H1 (cell line): ENCODE results near the gene NUS1. TPM values are rescaled to one million over a fixed set of nuclear protein-coding genes. Genes with fewer than 3 reads are reported as not detected.
A peak's percentile ranks its signal among the peaks of the same experiment; 100 is the strongest.

Experiments
- ASH2L ChIP-seq: fragments of 200-600, 300-600 bp; sonication (generic); IDR thresholded peaks from one replicate; pipeline ENCODE4 v1.7.1; 2017; ENCODE audit warnings: low read length
- BACH1 ChIP-seq: IDR thresholded peaks from 2 replicates; pipeline ENCODE4 v1.6.1; 2012; ENCODE audit warnings: low read length, improper control_type of control experiment
- CHD7 ChIP-seq: fragments of 300-600 bp; sonication (generic); IDR thresholded peaks from 2 replicates; pipeline ENCODE4 v1.7.1; 2012; ENCODE audit warnings: low read length, moderate library complexity, mild to moderate bottlenecking, inconsistent platforms; ENCODE audit not compliant: insufficient replicate concordance
- FOSL1 ChIP-seq: IDR thresholded peaks from 2 replicates; pipeline ENCODE4 v1.6.1; 2011; ENCODE audit warnings: mild to moderate bottlenecking, low read depth, low read length, moderate library complexity; ENCODE audit not compliant: insufficient read depth
- GTF2F1 ChIP-seq: IDR thresholded peaks from 2 replicates; pipeline ENCODE4 v1.6.1; 2012; ENCODE audit warnings: low read depth, low read length, improper control_type of control experiment, borderline replicate concordance
- TAF1 ChIP-seq: IDR thresholded peaks from 2 replicates; pipeline ENCODE4 v1.6.1; 2011; ENCODE audit warnings: mild to moderate bottlenecking, low read depth, low read length
- TAF7 ChIP-seq: optimal IDR thresholded peaks from 2 replicates; pipeline ENCODE3; 2011; ENCODE audit warnings: low read depth, mild to moderate bottlenecking, inconsistent platforms, low read length, moderate library complexity, borderline replicate concordance
- TCF12 ChIP-seq: IDR thresholded peaks from 2 replicates; pipeline ENCODE4 v1.6.1; 2011; ENCODE audit warnings: low read depth, mild to moderate bottlenecking, low read length
- USF2 ChIP-seq: IDR thresholded peaks from 2 replicates; pipeline ENCODE4 v1.6.1; 2011; ENCODE audit warnings: low read length, improper control_type of control experiment
- YY1 ChIP-seq: IDR thresholded peaks from 2 replicates; pipeline ENCODE4 v1.6.1; 2011; ENCODE audit warnings: low read depth, mild to moderate bottlenecking, low read length
- polyA plus RNA-seq, 7 experiments: library from polyadenylated mRNA; depleted of rRNA in 3 of 7; stranded (reverse) in 5 of 7; unstranded in 2 of 7; fragments of >200 nt in 5 of 7; fragments of 200-250 nt in 2 of 7; gene quantifications; 1 replicate in 5 of 7; 2 replicates in 1 of 7; 4 replicates in 1 of 7; pipeline versions ENCODE4 v1.2.1 to v1.2.3, GENCODE V29; 2011 to 2013; ENCODE audit warnings: missing spikeins in 2 of 7, mixed read lengths in 2 of 7
- total RNA-seq: library from RNA; stranded (reverse); fragmentation: NEBNext Ultra II Directional; extraction: Animal tissue kit (Norgen Biotek cat#: 25700); gene quantifications from 2 replicates; pipeline ENCODE4 v1.2.1, GENCODE V29; 2021

NUS1 gene
- total and polyA plus RNA-seq, 2 of the 8 experiments (the other 6 are each of a cell fraction or from before 2014, with no cell fraction given) = 20.7 to 77.7 TPM

- TF ChIP-seq TCF12 (no peak), YY1 (peak; percentile 90), USF2 (peak; percentile 77), ASH2L (peak; percentile 59), BACH1 (peak; percentile 94), TAF1 (peak; percentile 67), TAF7 (peak; percentile 41), CHD7 (no peak), FOSL1 (0 out of 2 replicates have a peak, but pooled peaks have one; percentile 58), GTF2F1 (peak; percentile 56; the same call in 1 of the 2 replicates)
Observed at GRCh38 chr6:117674991-117675657, at the start of gene NUS1 (continued).
